ENCODE data around the gene PGAP1. TPM values are rescaled to one million over a fixed set of nuclear protein-coding genes. Genes with fewer than 3 reads are reported as not detected.

The PGAP1 gene
- total and polyA plus RNA-seq, 10 of the 15 experiments (the other 5 are each of a cell fraction or from before 2014, with no cell fraction given): 0.75 to 4.7 (median 3.0) TPM

- TF ChIP-seq SIX5 (IDR thresholded peaks at IDR 0.05; ENCODE audit: low read depth, low read length, severe bottlenecking) (no peak), EED (IDR thresholded peaks at IDR 0.05; ENCODE audit: low read depth) (no peak), ZNF24 (IDR thresholded peaks at IDR 0.05) (no peak), SMAD5 (IDR thresholded peaks at IDR 0.05; ENCODE audit: low read depth) (no peak), CHD2 (IDR thresholded peaks at IDR 0.05; ENCODE audit: borderline replicate concordance, low read depth, low read length) (no peak), TCF12 (IDR thresholded peaks at IDR 0.05; ENCODE audit: low read depth, low read length) (no peak), RELA (IDR thresholded peaks at IDR 0.05; ENCODE audit: borderline replicate concordance, partially characterized antibody) (no peak), ZNF274 (IDR thresholded peaks at IDR 0.05; ENCODE audit: insufficient read depth, insufficient read length) (no peak), ASH2L (IDR thresholded peaks at IDR 0.05; ENCODE audit: borderline replicate concordance, low read depth) (no peak), PRDM15 (CRISPR knock-in tag; IDR thresholded peaks at IDR 0.05) (no peak), ZNF384 (IDR thresholded peaks at IDR 0.05; ENCODE audit: borderline replicate concordance, low read depth, low read length) (no peak), SIN3A (IDR thresholded peaks at IDR 0.05; ENCODE audit: low read depth, low read length) (no peak)
- 47% methylated on average over 2 of the region's 2 CpGs for WGBS (ENCODE audit: insufficient coverage, insufficient replicate concordance, low lambda C conversion rate, missing lambda C conversion rate)
- ChIA-PET SMC1A (ENCODE audit: uncharacterized antibody, unreplicated experiment) (interaction anchor here (0.7 to 0.8 kb wide), 3 partner anchors 36 to 594 kb away, joined by 3 read pairs; no protein-coding TSS in a partner anchor), CTCF (no interaction called here), POLR2A (interaction anchor here (0.6 kb wide), 1 partner anchor 9 kb away, joined by 5 read pairs; no protein-coding TSS in a partner anchor), RAD21 (ENCODE audit: unreplicated experiment) (interaction anchor here (0.9 kb wide), 1 partner anchor 54 kb away, joined by 3 read pairs; no protein-coding TSS in a partner anchor)
- no peak overlapping the region for H3K4me3 ChIP-seq
- no peak for DNase-seq (ENCODE audit: low read depth, low spot score)
- no TSS peak for BruUV-seq (replicated peaks)
- H3K79me2 ChIP-seq (ENCODE audit: control insufficient read depth, insufficient read depth, low read length): no peaks in the 10 kb centered on the region
- no peak overlapping the region for H3K27ac ChIP-seq (ENCODE audit: control insufficient read depth, insufficient read depth)
- no peak for FAIRE-seq
- no peak overlapping the region for H3K9ac ChIP-seq (ENCODE audit: control insufficient read depth, insufficient read depth, low read length)
- in situ Hi-C loops (cut with MboI): no loop called here
- no peak for ATAC-seq
- no peaks in the 10 kb centered on the region for H3K36me3 ChIP-seq (ENCODE audit: control insufficient read depth in 2 of 2, insufficient read depth in 2 of 2, low read length in 1 of 2)
- no peaks in the 10 kb centered on the region for H3K27me3 ChIP-seq (replicated peaks in 1 of 2; ENCODE audit: control insufficient read depth in 2 of 2, insufficient read depth in 2 of 2, low read length in 1 of 2)
- H3K4me1 ChIP-seq (ENCODE audit: control insufficient read depth, insufficient read depth, low read length): peaks cover 4% of the 10 kb centered on the region; the same call in 1 of the 2 replicates
- intact Hi-C loops (cut with micrococcal nuclease; ENCODE audit: unreplicated experiment): no loop called here
- H4K20me1 ChIP-seq (ENCODE audit: control insufficient read depth, insufficient read depth): no peaks in the 10 kb centered on the region
- no peak overlapping the region for H2AFZ ChIP-seq (ENCODE audit: control insufficient read depth, low read depth, low read length)
- no peak overlapping the region for H3K4me2 ChIP-seq (ENCODE audit: control insufficient read depth, insufficient read depth)
- no peaks in the 10 kb centered on the region for H3K9me3 ChIP-seq (replicated peaks; ENCODE audit: control insufficient read depth, insufficient read depth, low read length)
Measured at GRCh38 chr2:196931555-196931954, 5.0 kb upstream of the PGAP1 start.

Data from GM12878 (cell line).